Measurements from ENCODE around the gene ZNF385B. TPM values are rescaled to one million over a fixed set of nuclear protein-coding genes. Genes with fewer than 3 reads are reported as not detected.
A peak's percentile ranks its signal among the peaks of the same experiment; 100 is the strongest.

The ZNF385B gene
- total and polyA plus RNA-seq, 5 donors = 32.6 to 95.9 (median 65.6) TPM

- 23% methylated on average over 1 of the region's 1 CpG for WGBS
- Histone ChIP-seq H3K27me3 (ENCODE audit: control insufficient read depth, insufficient read depth) (no peaks in the 10 kb centered on the region), H3K9me3 (ENCODE audit: control insufficient read depth, low read length) (no peaks in the 10 kb centered on the region), H3K4me1 (ENCODE audit: control insufficient read depth, insufficient read depth, low read length) (no peaks in the 10 kb centered on the region), H3K4me3 (ENCODE audit: low read length) (no peak overlapping the region), H3K27ac (ENCODE audit: low read length) (no peak overlapping the region)
- ATAC-seq (peak in 1 of 2 donors; percentile 14), DNase-seq (no peak)
- intact Hi-C loops (cut with DNase I) = no loop called here
Measured at GRCh38 chr2:179622112-179622511, 239.3 kb downstream of the ZNF385B start.

- no peak overlapping the region for H3K4me3 ChIP-seq (ENCODE audit: low read length)
- DNase-seq (no peak), ATAC-seq (no peak)
- no peaks in the 10 kb centered on the region for H3K27me3 ChIP-seq (ENCODE audit: control insufficient read depth, insufficient read depth)
- WGBS = 76% methylated on average over 1 of the region's 1 CpG
- intact Hi-C loops (cut with DNase I) = no loop called here
- H3K9me3 ChIP-seq (ENCODE audit: control insufficient read depth, low read length) = no peaks in the 10 kb centered on the region
- H3K27ac ChIP-seq (ENCODE audit: low read length) = no peak overlapping the region
- H3K4me1 ChIP-seq (ENCODE audit: control insufficient read depth, insufficient read depth, low read length) = no peaks in the 10 kb centered on the region
Measured at GRCh38 chr2:179619947-179620467, 241.4 kb downstream of the ZNF385B start.

- no peak for DNase-seq
- Histone ChIP-seq H3K27ac (ENCODE audit: low read length) (no peak overlapping the region), H3K9me3 (ENCODE audit: control insufficient read depth, low read length) (no peaks in the 10 kb centered on the region), H3K4me3 (ENCODE audit: low read length) (no peak overlapping the region), H3K27me3 (ENCODE audit: control insufficient read depth, insufficient read depth) (no peaks in the 10 kb centered on the region), H3K4me1 (ENCODE audit: control insufficient read depth, insufficient read depth, low read length) (no peaks in the 10 kb centered on the region)
- WGBS = 64% methylated on average over 3 of the region's 3 CpGs
- ATAC-seq = no peak
- intact Hi-C loops (cut with DNase I) = no loop called here
Measured at GRCh38 chr2:179614121-179614520, 247.3 kb downstream of the ZNF385B start.

GRCh38 chr2:179613701-179614100, 247.7 kb downstream of the ZNF385B start:
- Histone ChIP-seq H3K4me3 (ENCODE audit: low read length) (no peak overlapping the region), H3K9me3 (ENCODE audit: control insufficient read depth, low read length) (no peaks in the 10 kb centered on the region), H3K27ac (ENCODE audit: low read length) (no peak overlapping the region), H3K4me1 (ENCODE audit: control insufficient read depth, insufficient read depth, low read length) (no peaks in the 10 kb centered on the region), H3K27me3 (ENCODE audit: control insufficient read depth, insufficient read depth) (no peaks in the 10 kb centered on the region)
- 74% methylated on average over 4 of the region's 4 CpGs for WGBS
- intact Hi-C loops (cut with DNase I) = no loop called here
- DNase-seq (no peak), ATAC-seq (peak; percentile 43 to 45)

- Histone ChIP-seq H3K27me3 (ENCODE audit: control insufficient read depth, insufficient read depth) (no peaks in the 10 kb centered on the region), H3K27ac (ENCODE audit: low read length) (no peak overlapping the region), H3K9me3 (ENCODE audit: control insufficient read depth, low read length) (no peaks in the 10 kb centered on the region), H3K4me1 (ENCODE audit: control insufficient read depth, insufficient read depth, low read length) (no peaks in the 10 kb centered on the region), H3K4me3 (ENCODE audit: low read length) (no peak overlapping the region)
- DNase-seq (no peak), ATAC-seq (no peak)
- intact Hi-C loops (cut with DNase I) = no loop called here
- WGBS = 97% methylated on average over 2 of the region's 2 CpGs
Measured at GRCh38 chr2:179613299-179613651, 248.1 kb downstream of the ZNF385B start.

- H3K4me1 ChIP-seq (ENCODE audit: control insufficient read depth, insufficient read depth, low read length) = no peaks in the 10 kb centered on the region
- WGBS = 72% methylated on average over 7 of the region's 7 CpGs
Measured at GRCh38 chr2:179612591-179613298, 248.7 kb downstream of the ZNF385B start.

GRCh38 chr2:179612108-179612507, 249.3 kb downstream of the ZNF385B start:
- intact Hi-C loops (cut with DNase I) = no loop called here

More at GRCh38 chr2:179612591-179613298, 248.7 kb downstream of the ZNF385B start:
- Histone ChIP-seq H3K4me3 (ENCODE audit: low read length) (no peak overlapping the region), H3K9me3 (ENCODE audit: control insufficient read depth, low read length) (no peaks in the 10 kb centered on the region), H3K27ac (ENCODE audit: low read length) (no peak overlapping the region), H3K27me3 (ENCODE audit: control insufficient read depth, insufficient read depth) (no peaks in the 10 kb centered on the region)
- intact Hi-C loops (cut with DNase I) = no loop called here
- ATAC-seq (peak in 1 of 2 donors; percentile 43), DNase-seq (no peak)

GRCh38 chr2:179606141-179606540, 255.3 kb downstream of the ZNF385B start:
- Histone ChIP-seq H3K9me3 (ENCODE audit: control insufficient read depth, low read length) (no peaks in the 10 kb centered on the region), H3K27me3 (ENCODE audit: control insufficient read depth, insufficient read depth) (no peaks in the 10 kb centered on the region), H3K4me3 (ENCODE audit: low read length) (no peak overlapping the region), H3K27ac (ENCODE audit: low read length) (no peak overlapping the region), H3K4me1 (ENCODE audit: control insufficient read depth, insufficient read depth, low read length) (no peaks in the 10 kb centered on the region)
- DNase-seq = no peak
- intact Hi-C loops (cut with DNase I) = no loop called here
- 56% methylated on average over 2 of the region's 2 CpGs for WGBS
- ATAC-seq = peak in 1 of 2 donors; percentile 43

More at GRCh38 chr2:179612108-179612507, 249.3 kb downstream of the ZNF385B start:
- no peak overlapping the region for H3K27ac ChIP-seq (ENCODE audit: low read length)
- DNase-seq = no peak
- H3K27me3 ChIP-seq (ENCODE audit: control insufficient read depth, insufficient read depth) = no peaks in the 10 kb centered on the region
- no peaks in the 10 kb centered on the region for H3K4me1 ChIP-seq (ENCODE audit: control insufficient read depth, insufficient read depth, low read length)
- no peaks in the 10 kb centered on the region for H3K9me3 ChIP-seq (ENCODE audit: control insufficient read depth, low read length)
- 17% methylated on average over 1 of the region's 1 CpG for WGBS
- no peak overlapping the region for H3K4me3 ChIP-seq (ENCODE audit: low read length)
- peak in 1 of 2 donors; percentile 52 for ATAC-seq

GRCh38 chr2:179605341-179605740, 256.1 kb downstream of the ZNF385B start:
- Histone ChIP-seq H3K4me3 (ENCODE audit: low read length) (no peak overlapping the region), H3K27ac (ENCODE audit: low read length) (no peak overlapping the region), H3K4me1 (ENCODE audit: control insufficient read depth, insufficient read depth, low read length) (no peaks in the 10 kb centered on the region), H3K27me3 (ENCODE audit: control insufficient read depth, insufficient read depth) (no peaks in the 10 kb centered on the region), H3K9me3 (ENCODE audit: control insufficient read depth, low read length) (no peaks in the 10 kb centered on the region)
- no peak for ATAC-seq
- 80% methylated on average over 2 of the region's 2 CpGs for WGBS
- no peak for DNase-seq
- intact Hi-C loops (cut with DNase I) = no loop called here

- Histone ChIP-seq H3K4me1 (ENCODE audit: control insufficient read depth, insufficient read depth, low read length) (no peaks in the 10 kb centered on the region), H3K27me3 (ENCODE audit: control insufficient read depth, insufficient read depth) (no peaks in the 10 kb centered on the region), H3K27ac (ENCODE audit: low read length) (no peak overlapping the region), H3K4me3 (ENCODE audit: low read length) (no peak overlapping the region), H3K9me3 (ENCODE audit: control insufficient read depth, low read length) (no peaks in the 10 kb centered on the region)
- DNase-seq (no peak), ATAC-seq (peak in 1 of 2 donors; percentile 40)
- intact Hi-C loops (cut with DNase I) = no loop called here
Measured at GRCh38 chr2:179604598-179604997, 256.8 kb downstream of the ZNF385B start.

- intact Hi-C loops (cut with DNase I) = no loop called here
- no peaks in the 10 kb centered on the region for H3K4me1 ChIP-seq (ENCODE audit: control insufficient read depth, insufficient read depth, low read length)
- ATAC-seq (no peak), DNase-seq (no peak)
- 88% methylated on average over 4 of the region's 4 CpGs for WGBS
- H3K27me3 ChIP-seq (ENCODE audit: control insufficient read depth, insufficient read depth) = no peaks in the 10 kb centered on the region
- no peaks in the 10 kb centered on the region for H3K9me3 ChIP-seq (ENCODE audit: control insufficient read depth, low read length)
- no peak overlapping the region for H3K4me3 ChIP-seq (ENCODE audit: low read length)
- H3K27ac ChIP-seq (ENCODE audit: low read length) = no peak overlapping the region
Measured at GRCh38 chr2:179602452-179602851, 259.0 kb downstream of the ZNF385B start.

Data from right cardiac atrium (tissue), 5 donors.